GM12878 (cell line): ENCODE results near the gene LRFN2. TPM values are rescaled to one million over a fixed set of nuclear protein-coding genes. Genes with fewer than 3 reads are reported as not detected.

ENCODE experiments used
- ATAC-seq: fragments of 200-7000 bp; cut with Tn5 transposase; 3 replicates; pipeline ENCODE4 v1.9.1; 2020; ENCODE audit warnings: mild to moderate bottlenecking, moderate library complexity
- BruUV-seq: library from RNA; stranded (reverse); fragments of 400-500 nt; replicated peaks from 2 replicates; lab custom pipeline; 2021; lab: Mats Ljungman, UMichigan
- CTCF ChIA-PET: fragments of 300-600 bp; sonication (Branson Sonifier 250); formaldehyde crosslinking; extraction: SDS; loops from one replicate; lab custom pipeline; 2021; ENCODE audit warnings: inconsistent platforms; lab: Yijun Ruan, JAX
- POLR2A ChIA-PET: fragments of 350-600 bp; formaldehyde crosslinking; extraction: SDS; loops from one replicate; lab custom pipeline; 2021; ENCODE audit warnings: inconsistent platforms; lab: Charles Lee
- RAD21 ChIA-PET: fragments of 300-600 bp; sonication (Branson Sonifier 250); formaldehyde crosslinking; loops from one replicate; lab custom pipeline; 2023; ENCODE audit warnings: antibody characterized with exemption; ENCODE audit not compliant: unreplicated experiment; lab: Charles Lee
- SMC1A ChIA-PET: fragments of 300-600 bp; sonication (Branson Sonifier 250); formaldehyde crosslinking; loops from one replicate; lab custom pipeline; 2023; ENCODE audit not compliant: unreplicated experiment, uncharacterized antibody; lab: Charles Lee
- DNase-seq: peaks from one replicate; pipeline ENCODE4 v3.0.0-alpha.2; 2011; ENCODE audit warnings: low read depth, low spot score
- FAIRE-seq: peaks from 3 replicates; lab custom pipeline; 2011; peaks lifted over from hg19 to GRCh38; lab: Jason Lieb, UNC
- H2AFZ ChIP-seq: 2 replicates; pipeline ENCODE4 v1.6.0; 2011; ENCODE audit warnings: low read depth, low read length, control low read depth; ENCODE audit not compliant: control insufficient read depth
- H3K27ac ChIP-seq: 2 replicates; pipeline ENCODE4 v1.5.1; 2011; ENCODE audit warnings: control low read depth; ENCODE audit not compliant: control insufficient read depth, insufficient read depth
- H3K27me3 ChIP-seq, 2 experiments: replicated peaks in 1 of 2; 2 replicates each; pipeline versions ENCODE4 v1.6.0 to v1.6.1; 2011; ENCODE audit warnings: low read length in 1 of 2; ENCODE audit not compliant: control insufficient read depth in 2 of 2, insufficient read depth in 2 of 2
- H3K36me3 ChIP-seq, 2 experiments: 2 replicates each; pipeline ENCODE4 v1.5.1; 2011; ENCODE audit warnings: low read length in 1 of 2; ENCODE audit not compliant: control insufficient read depth in 2 of 2, insufficient read depth in 2 of 2
- H3K4me1 ChIP-seq: 2 replicates; pipeline ENCODE4 v1.6.1; 2011; ENCODE audit warnings: mild to moderate bottlenecking, low read length, moderate library complexity, mixed read lengths; ENCODE audit not compliant: control insufficient read depth, insufficient read depth
- H3K4me2 ChIP-seq: 2 replicates; pipeline ENCODE4 v1.6.0; 2011; ENCODE audit warnings: control low read depth; ENCODE audit not compliant: control insufficient read depth, insufficient read depth
- H3K4me3 ChIP-seq: fragments of 200-600 bp; sonication (generic); 2 replicates; pipeline ENCODE4 v1.5.1; 2016
- H3K79me2 ChIP-seq: 2 replicates; pipeline ENCODE4 v1.6.0; 2011; ENCODE audit warnings: low read length; ENCODE audit not compliant: control insufficient read depth, insufficient read depth
- H3K9ac ChIP-seq: 2 replicates; pipeline ENCODE4 v1.8.0; 2011; ENCODE audit warnings: low read length, control low read depth, mixed read lengths; ENCODE audit not compliant: control insufficient read depth, insufficient read depth
- H3K9me3 ChIP-seq: replicated peaks from 3 replicates; pipeline ENCODE4 v1.5.1; 2011; ENCODE audit warnings: mild to moderate bottlenecking, low read length; ENCODE audit not compliant: control insufficient read depth, insufficient read depth
- H4K20me1 ChIP-seq: 2 replicates; pipeline ENCODE4 v1.6.0; 2011; ENCODE audit not compliant: control insufficient read depth, insufficient read depth
- CBFB ChIP-seq: IDR thresholded peaks from 2 replicates; pipeline ENCODE4 v1.6.1; 2016; ENCODE audit warnings: antibody characterized with exemption, low read depth
- MYB ChIP-seq: fragments of 150-350 bp; IDR thresholded peaks from 2 replicates; pipeline ENCODE4 v1.6.1; 2014; ENCODE audit warnings: mild to moderate bottlenecking, low read depth, low read length, borderline replicate concordance
- NFXL1 ChIP-seq: fragments of 450-650 bp; IDR thresholded peaks from 2 replicates; pipeline ENCODE4 v1.6.1; 2017; ENCODE audit warnings: antibody characterized with exemption, mild to moderate bottlenecking, borderline replicate concordance
- NR2C1 ChIP-seq: fragments of 450-650 bp; IDR thresholded peaks from 2 replicates; pipeline ENCODE4 v1.6.1; 2017; ENCODE audit warnings: antibody characterized with exemption, mild to moderate bottlenecking, moderate library complexity
- PKNOX1 ChIP-seq: fragments of 450-650 bp; IDR thresholded peaks from 2 replicates; pipeline ENCODE4 v1.6.1; 2016; ENCODE audit warnings: mild to moderate bottlenecking
- POLR2AphosphoS2 ChIP-seq: IDR thresholded peaks from 2 replicates; pipeline ENCODE4 v1.6.1; 2011; ENCODE audit warnings: low read depth, mild to moderate bottlenecking, low read length, improper control_type of control experiment, moderate library complexity
- RB1 ChIP-seq: fragments of 450-650 bp; formaldehyde crosslinking; IDR thresholded peaks from 2 replicates; pipeline ENCODE4 v1.6.1; 2017; ENCODE audit warnings: mild to moderate bottlenecking, borderline replicate concordance
- RCOR1 ChIP-seq: conservative IDR thresholded peaks from 2 replicates; pipeline ENCODE4 v1.6.1; 2012; ENCODE audit warnings: low read depth, low read length, improper control_type of control experiment
- RFX5 ChIP-seq: IDR thresholded peaks from 2 replicates; pipeline ENCODE4 v1.6.1; 2011; ENCODE audit warnings: low read depth, low read length, improper control_type of control experiment
- SIX5 ChIP-seq: IDR thresholded peaks from 2 replicates; pipeline ENCODE4 v1.6.1; 2011; ENCODE audit warnings: mild to moderate bottlenecking, low read depth, low read length, moderate library complexity; ENCODE audit not compliant: severe bottlenecking
- SP1 ChIP-seq: IDR thresholded peaks from one replicate; pipeline ENCODE4 v1.6.1; 2011; ENCODE audit warnings: low read depth, low read length
- WGBS: methylation state at CpG from one replicate; pipeline ENCODE4 v1.1.6; 2016; ENCODE audit warnings: low lambda C conversion rate; ENCODE audit not compliant: insufficient replicate concordance, insufficient coverage; ENCODE audit errors: missing lambda C conversion rate; 5-methylcytosine and 5-hydroxymethylcytosine counted together
- in situ Hi-C: fragments of 300-500 bp; cut with MboI; formaldehyde crosslinking; loops from 9 replicates; pipeline ENCODE4 v1.14.3; 2018; ENCODE audit warnings: mixed read lengths
- intact Hi-C: fragments of 100-400 bp; cut with micrococcal nuclease; formaldehyde crosslinking; loops from one replicate; pipeline ENCODE4 v1.14.2; 2022; ENCODE audit not compliant: unreplicated experiment
- polyA plus RNA-seq, 11 experiments: library from polyadenylated mRNA; depleted of rRNA in 4 of 11; unstranded in 6 of 11; stranded (reverse) in 5 of 11; fragments of >200 nt; fragmentation: Nextera tagmentation in 4 of 11; fragmentation: Illumina TruSeq in 1 of 11; extraction: Ambion mirVana in 4 of 11; extraction: Trizol in 1 of 11; gene quantifications; 1 replicate in 1 of 11; 2 replicates in 10 of 11; pipeline versions ENCODE4 v1.2.1 to v1.2.3, GENCODE V29; 2011 to 2016; ENCODE audit warnings: inconsistent platforms in 2 of 11, missing spikeins in 2 of 11, low read depth in 1 of 11
- total RNA-seq, 4 experiments: library from RNA; depleted of rRNA in 3 of 4; stranded (reverse); fragments of >200 nt in 3 of 4; fragmentation: Illumina TruSeq in 1 of 4; extraction: Trizol in 1 of 4; gene quantifications; 2 replicates each; pipeline versions ENCODE4 v1.2.1 to v1.2.3, GENCODE V29; 2013 to 2021

LRFN2 gene
- total and polyA plus RNA-seq, 10 of the 15 experiments (the other 5 are each of a cell fraction or from before 2014, with no cell fraction given), result not detected

GRCh38 chr6:40611434-40611833, 24.3 kb upstream of the LRFN2 start:
- peaks cover 0 to 3% of the 10 kb centered on the region in 2 experiments; a peak in 2 of 4 replicates for H3K27me3 ChIP-seq
- ChIA-PET CTCF (no interaction called here), RAD21 (no interaction called here), POLR2A (no interaction called here), SMC1A (no interaction called here)
- no peaks in the 10 kb centered on the region for H3K4me1 ChIP-seq
- TF ChIP-seq RCOR1 (no peak), RFX5 (no peak), PKNOX1 (no peak), CBFB (no peak), SIX5 (no peak), POLR2AphosphoS2 (no peak), RB1 (no peak), MYB (no peak), SP1 (no peak), NR2C1 (no peak), NFXL1 (no peak)
- H3K79me2 ChIP-seq, result no peaks in the 10 kb centered on the region
- intact Hi-C loops, result no loop called here
- no peaks in the 10 kb centered on the region for H3K36me3 ChIP-seq
- H3K9me3 ChIP-seq, result no peaks in the 10 kb centered on the region
- in situ Hi-C loops, result no loop called here
- no peak for DNase-seq
- 24% methylated on average over 5 of the region's 5 CpGs for WGBS
- no peak overlapping the region for H2AFZ ChIP-seq
- ATAC-seq, result no peak
- no peak overlapping the region for H3K9ac ChIP-seq
- H3K4me2 ChIP-seq, result no peak overlapping the region
- no peak for FAIRE-seq
- no peaks in the 10 kb centered on the region for H4K20me1 ChIP-seq
- H3K27ac ChIP-seq, result no peak overlapping the region
- no peak overlapping the region for H3K4me3 ChIP-seq
- no TSS peak for BruUV-seq
